Gastrocnemius medialis (tissue), 4 donors: ENCODE results near the gene LMNTD2. TPM values are rescaled to one million over a fixed set of nuclear protein-coding genes. Genes with fewer than 3 reads are reported as not detected.

Source experiments
- ATAC-seq, 2 donors: fragments of 150-250 bp; one replicate each; pipeline ENCODE4 v1.9.1; 2016
- DNase-seq, 2 donors: peaks; one replicate each; pipeline ENCODE4 v3.0.0-alpha.2; 2019
- H3K27ac ChIP-seq, 4 donors: fragments of 200-600 bp; sonication (generic); 1 replicate in 1 of 4; 2 replicates in 3 of 4; pipeline ENCODE4 v1.5.1; 2016 to 2018; ENCODE audit warnings: mild to moderate bottlenecking in 2 of 4, moderate library complexity in 1 of 4
- H3K27me3 ChIP-seq, 3 donors: fragments of 200-600 bp; sonication (generic) in 2 of 3; 1 replicate in 1 of 3; 2 replicates in 2 of 3; pipeline versions ENCODE4 v1.5.1 to v1.6.0; 2016 to 2019; ENCODE audit warnings: mild to moderate bottlenecking in 1 of 3, moderate library complexity in 1 of 3
- H3K36me3 ChIP-seq, 2 donors: fragments of 200-600 bp; sonication (generic) in 1 of 2; one replicate each; pipeline ENCODE4 v1.5.1; 2017 to 2018
- H3K4me1 ChIP-seq, 2 donors: fragments of 200-600 bp; sonication (generic) in 1 of 2; one replicate each; pipeline ENCODE4 v1.5.1; 2016 to 2017; ENCODE audit warnings: mild to moderate bottlenecking in 2 of 2
- H3K4me3 ChIP-seq, 4 donors: fragments of 200-600 bp; sonication (generic) in 3 of 4; 1 replicate in 1 of 4; 2 replicates in 3 of 4; pipeline ENCODE4 v1.5.1; 2016 to 2019; ENCODE audit warnings: mild to moderate bottlenecking in 2 of 4
- H3K9me3 ChIP-seq, 3 donors: fragments of 200-600 bp; sonication (generic) in 2 of 3; 1 replicate in 1 of 3; 2 replicates in 2 of 3; pipeline ENCODE4 v1.5.1; 2016 to 2019
- CTCF ChIP-seq, 5 experiments: fragments of 450-650 bp in 3 of 5; fragments of 200-600 bp in 2 of 5; sonication (generic) in 2 of 5; IDR thresholded peaks in 4 of 5; conservative IDR thresholded peaks in 1 of 5; 1 replicate in 4 of 5; 2 replicates in 1 of 5; pipeline ENCODE4 v1.5.1; 2016 to 2019; ENCODE audit warnings: antibody characterized with exemption in 5 of 5, mild to moderate bottlenecking in 3 of 5, moderate library complexity in 3 of 5
- POLR2A ChIP-seq, 2 donors: fragments of 450-650 bp; IDR thresholded peaks; one replicate each; pipeline ENCODE4 v1.6.1; 2017; ENCODE audit warnings: antibody characterized with exemption in 2 of 2, mild to moderate bottlenecking in 2 of 2, moderate library complexity in 2 of 2
- in situ Hi-C, 4 donors: fragments of 200-750 bp; cut with MboI; loops; one replicate each; pipeline versions ENCODE4 v1.15.0 to v1.8.0; 2017; ENCODE audit warnings: low sequenced_read_pairs in 4 of 4
- intact Hi-C: fragments of 100-400 bp; cut with DNase I; formaldehyde crosslinking; loops from one replicate; pipeline ENCODE4 v1.15.1; 2023; ENCODE audit warnings: low total_unique reads
- total RNA-seq, 4 donors: library from RNA; depleted of rRNA; stranded (reverse); fragments of >200 nt; gene quantifications; one replicate each; pipeline versions ENCODE4 v1.1.0 to v1.2.3, GENCODE V29; 2016

Gene LMNTD2
- total RNA-seq, 4 donors from 2014 or later: 0.13 to 1.5 TPM; not detected in 2

- DNase-seq: no peak
Measured at GRCh38 chr11:508956-509355, 51.6 kb downstream of the LMNTD2 start.

GRCh38 chr11:507727-508515, 52.6 kb downstream of the LMNTD2 start:
- Histone ChIP-seq H3K27ac (peak overlapping the region; percentile 96 to 100 (median 98)), H3K27me3 (no peaks in the 10 kb centered on the region), H3K4me1 (peaks cover 23 to 37% of the 10 kb centered on the region in 2 donors), H3K4me3 (peak overlapping the region; percentile 80 to 94 (median 90)), H3K36me3 (peaks cover 0 to 6% of the 10 kb centered on the region in 2 donors), H3K9me3 (no peaks in the 10 kb centered on the region)
- in situ Hi-C loops (no loop called here), intact Hi-C loops (loop anchor here (1.0 to 5.0 kb wide), 6 partner anchors 27 to 301 kb away; partner anchors contain the start of genes BET1L, HRAS, PSMD13 and RIC8A)
- ATAC-seq (no peak), DNase-seq (no peak)
- TF ChIP-seq CTCF (IDR thresholded peaks at IDR 0.05 in 4 of 5, conservative IDR thresholded peaks at IDR 0.05 in 1 of 5) (no peak), POLR2A (IDR thresholded peaks at IDR 0.05) (no peak)

More at GRCh38 chr11:508956-509355, 51.6 kb downstream of the LMNTD2 start:
- Histone ChIP-seq H3K4me3 (no peak overlapping the region), H3K36me3 (peaks cover 0 to 6% of the 10 kb centered on the region in 2 donors), H3K27me3 (no peaks in the 10 kb centered on the region), H3K4me1 (peaks cover 19 to 27% of the 10 kb centered on the region in 2 donors), H3K27ac (peak overlapping the region in 1 of 4 donors; percentile 8), H3K9me3 (no peaks in the 10 kb centered on the region)
- in situ Hi-C loops (no loop called here), intact Hi-C loops (loop anchor here (5.0 kb wide), 3 partner anchors 58 to 302 kb away; partner anchors contain the start of genes BET1L and RIC8A)
- no peak for TF ChIP-seq CTCF (IDR thresholded peaks at IDR 0.05 in 4 of 5, conservative IDR thresholded peaks at IDR 0.05 in 1 of 5)
- TF ChIP-seq POLR2A (IDR thresholded peaks at IDR 0.05): no peak
- no peak for ATAC-seq

GRCh38 chr11:506995-507726, 53.4 kb downstream of the LMNTD2 start, which contains the start of gene RNH1:
TSS of gene RNH1 (minus strand) at chr11:507242. CDS start at chr11:502162, 5,080 bp downstream.
- peak within 1 kb of the TSS; percentile 96 to 100 (median 98) for H3K27ac ChIP-seq

More at GRCh38 chr11:506995-507726, 53.4 kb downstream of the LMNTD2 start, which contains the start of gene RNH1:
- in situ Hi-C loops (no loop called here), intact Hi-C loops (loop anchor here (1.0 to 5.0 kb wide), 8 partner anchors 11 to 300 kb away; partner anchors contain the start of genes BET1L, HRAS, PHRF1 and PSMD13)
- Histone ChIP-seq H3K27me3 (no peaks in the 10 kb centered on the region), H3K9me3 (no peaks in the 10 kb centered on the region), H3K4me3 (peak within 1 kb of the TSS; percentile 80 to 94 (median 90)), H3K36me3 (peaks cover 0 to 6% of the 10 kb centered on the region in 2 donors), H3K4me1 (peaks cover 23 to 39% of the 10 kb centered on the region in 2 donors)
- peak in 1 of 2 donors; percentile 58 for TF ChIP-seq POLR2A (IDR thresholded peaks at IDR 0.05)
- no peak for TF ChIP-seq CTCF (IDR thresholded peaks at IDR 0.05 in 4 of 5, conservative IDR thresholded peaks at IDR 0.05 in 1 of 5)
- DNase-seq (peak; percentile 97 to 98), ATAC-seq (peak; percentile 69 to 77)
